WTC11 (cell line): Measurements from ENCODE around the gene MAGEB3. TPM values are rescaled to one million over a fixed set of nuclear protein-coding genes. Genes with fewer than 3 reads are reported as not detected.

Experiments used
- ATAC-seq: fragments of 200-7000 bp; cut with Tn5 transposase; 2 replicates; pipeline ENCODE4 v1.10.0; 2021; ENCODE audit warnings: mild to moderate bottlenecking, moderate library complexity
- CTCF ChIA-PET: fragments of 300-600 bp; sonication (Branson Sonifier 250); formaldehyde crosslinking; loops from one replicate; lab custom pipeline; 2021; ENCODE audit warnings: antibody characterized with exemption; lab: Charles Lee
- POLR2A ChIA-PET: fragments of 350-600 bp; sonication (Branson Sonifier 250); formaldehyde crosslinking; loops from one replicate; lab custom pipeline; 2021; ENCODE audit warnings: antibody characterized with exemption; lab: Charles Lee
- DNase-seq: peaks from one replicate; pipeline ENCODE4 v3.0.0; 2021; ENCODE audit warnings: low spot score
- H3K27ac Mint-ChIP-seq: 2 replicates; pipeline ENCODE4 v1.8.0; 2021; ENCODE audit warnings: mixed read lengths
- H3K27me3 Mint-ChIP-seq: 2 replicates; pipeline ENCODE4 v1.8.0; 2021; ENCODE audit warnings: low read depth, mild to moderate bottlenecking, moderate library complexity, mixed read lengths
- H3K36me3 Mint-ChIP-seq: 2 replicates; pipeline ENCODE4 v1.8.0; 2021; ENCODE audit warnings: mixed read lengths
- H3K4me1 Mint-ChIP-seq: 2 replicates; pipeline ENCODE4 v1.8.0; 2022; ENCODE audit warnings: mixed read lengths
- H3K4me3 Mint-ChIP-seq: 2 replicates; pipeline ENCODE4 v1.8.0; 2021; ENCODE audit warnings: mild to moderate bottlenecking, moderate library complexity, mixed read lengths
- H3K9me3 Mint-ChIP-seq: 2 replicates; pipeline ENCODE4 v1.8.0; 2021; ENCODE audit warnings: mixed read lengths
- GRHL2 ChIP-seq: fragments of 250-450 bp; sonication (Bioruptor Pico); IDR thresholded peaks from 2 replicates; pipeline ENCODE4 v1.8.0; 2022; ENCODE audit warnings: mild to moderate bottlenecking, moderate library complexity; ENCODE audit not compliant: insufficient replicate concordance, severe bottlenecking
- HMGA2 ChIP-seq: fragments of 250-450 bp; sonication (Bioruptor Pico); IDR thresholded peaks from 2 replicates; pipeline ENCODE4 v1.4.0; 2021; ENCODE audit warnings: mild to moderate bottlenecking, moderate library complexity
- NFATC4 ChIP-seq: fragments of 250-450 bp; sonication (Bioruptor Pico); IDR thresholded peaks from 2 replicates; pipeline ENCODE4 v1.9.0; 2021; ENCODE audit warnings: mild to moderate bottlenecking
- NFE2L1 ChIP-seq: sonication (generic); formaldehyde crosslinking; IDR thresholded peaks from 2 replicates; pipeline ENCODE4 v1.8.1; 2023; ENCODE audit warnings: missing genetic modification reagents
- NR1H2 ChIP-seq: sonication (generic); formaldehyde crosslinking; IDR thresholded peaks from 2 replicates; pipeline ENCODE4 v1.9.0; 2021; ENCODE audit warnings: mild to moderate bottlenecking, moderate library complexity, missing genetic modification reagents
- SOX15 ChIP-seq: fragments of 250-450 bp; sonication (Bioruptor Pico); IDR thresholded peaks from 2 replicates; pipeline ENCODE4 v1.9.0; 2021; ENCODE audit warnings: mild to moderate bottlenecking
- SP1 ChIP-seq: sonication (generic); formaldehyde crosslinking; conservative IDR thresholded peaks from 2 replicates; pipeline ENCODE4 v1.8.1; 2022; ENCODE audit warnings: missing genetic modification reagents
- TEAD4 ChIP-seq: sonication (generic); formaldehyde crosslinking; IDR thresholded peaks from 2 replicates; pipeline ENCODE4 v1.8.0; 2022; ENCODE audit warnings: mild to moderate bottlenecking, missing genetic modification reagents
- ZNF396 ChIP-seq: fragments of 250-450 bp; sonication (Bioruptor Pico); IDR thresholded peaks from 2 replicates; pipeline ENCODE4 v1.8.0; 2021; ENCODE audit warnings: mild to moderate bottlenecking, moderate library complexity, borderline replicate concordance
- ZNF416 ChIP-seq: fragments of 250-450 bp; sonication (Bioruptor Pico); IDR thresholded peaks from 2 replicates; pipeline ENCODE4 v1.9.0; 2021; ENCODE audit warnings: mild to moderate bottlenecking, inconsistent platforms
- total RNA-seq: library from RNA; stranded (reverse); gene quantifications from 3 replicates; pipeline ENCODE4 v1.2.3, GENCODE V29; 2021
- TF ChIP-seq, protein P1 (sequence below): sonication (generic); formaldehyde crosslinking; IDR thresholded peaks from 2 replicates; pipeline ENCODE4 v1.8.0; 2023; ENCODE audit warnings: missing genetic modification reagents, mild to moderate bottlenecking, borderline replicate concordance
- TF ChIP-seq, protein P2 (sequence below): sonication (generic); formaldehyde crosslinking; IDR thresholded peaks from 2 replicates; pipeline ENCODE4 v1.8.1; 2023; ENCODE audit warnings: mild to moderate bottlenecking, missing genetic modification reagents
- TF ChIP-seq, protein P3 (sequence below): sonication (generic); formaldehyde crosslinking; IDR thresholded peaks from 2 replicates; pipeline ENCODE4 v1.8.1; 2022; ENCODE audit warnings: mild to moderate bottlenecking, missing genetic modification reagents, moderate library complexity, borderline replicate concordance
- TF ChIP-seq, protein P4 (sequence below): sonication (generic); formaldehyde crosslinking; IDR thresholded peaks from 2 replicates; pipeline ENCODE4 v1.8.1; 2022; ENCODE audit warnings: low read depth, mild to moderate bottlenecking, moderate library complexity, missing genetic modification reagents, borderline replicate concordance
- TF ChIP-seq, protein P5 (sequence below): sonication (generic); formaldehyde crosslinking; IDR thresholded peaks from 2 replicates; pipeline ENCODE4 v1.8.1; 2022; ENCODE audit warnings: low read depth, missing genetic modification reagents, borderline replicate concordance

The MAGEB3 gene
- total RNA-seq, 1 experiment from 2014 or later, result 0.11 TPM

DNA sequence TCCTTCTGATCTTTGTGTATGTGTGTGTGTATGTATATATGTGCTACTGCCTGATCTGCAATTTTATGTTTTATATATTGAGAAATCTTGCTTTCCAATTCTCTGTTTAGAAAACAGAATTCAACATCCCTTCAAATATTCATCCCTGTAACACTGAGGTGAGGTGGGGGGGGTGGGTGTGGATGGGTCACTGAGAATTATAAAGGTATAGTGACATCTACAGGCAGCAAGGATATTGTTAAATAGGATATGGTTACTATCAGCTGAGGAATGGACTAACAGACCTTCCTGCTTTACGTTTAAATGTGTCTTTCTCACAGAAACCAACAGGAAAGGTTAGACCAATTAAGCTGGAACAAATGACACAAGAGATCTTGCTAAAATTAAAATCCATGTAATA lies 34.1 kb upstream of the MAGEB3 start (continued):
- TF ChIP-seq, protein P1, sequence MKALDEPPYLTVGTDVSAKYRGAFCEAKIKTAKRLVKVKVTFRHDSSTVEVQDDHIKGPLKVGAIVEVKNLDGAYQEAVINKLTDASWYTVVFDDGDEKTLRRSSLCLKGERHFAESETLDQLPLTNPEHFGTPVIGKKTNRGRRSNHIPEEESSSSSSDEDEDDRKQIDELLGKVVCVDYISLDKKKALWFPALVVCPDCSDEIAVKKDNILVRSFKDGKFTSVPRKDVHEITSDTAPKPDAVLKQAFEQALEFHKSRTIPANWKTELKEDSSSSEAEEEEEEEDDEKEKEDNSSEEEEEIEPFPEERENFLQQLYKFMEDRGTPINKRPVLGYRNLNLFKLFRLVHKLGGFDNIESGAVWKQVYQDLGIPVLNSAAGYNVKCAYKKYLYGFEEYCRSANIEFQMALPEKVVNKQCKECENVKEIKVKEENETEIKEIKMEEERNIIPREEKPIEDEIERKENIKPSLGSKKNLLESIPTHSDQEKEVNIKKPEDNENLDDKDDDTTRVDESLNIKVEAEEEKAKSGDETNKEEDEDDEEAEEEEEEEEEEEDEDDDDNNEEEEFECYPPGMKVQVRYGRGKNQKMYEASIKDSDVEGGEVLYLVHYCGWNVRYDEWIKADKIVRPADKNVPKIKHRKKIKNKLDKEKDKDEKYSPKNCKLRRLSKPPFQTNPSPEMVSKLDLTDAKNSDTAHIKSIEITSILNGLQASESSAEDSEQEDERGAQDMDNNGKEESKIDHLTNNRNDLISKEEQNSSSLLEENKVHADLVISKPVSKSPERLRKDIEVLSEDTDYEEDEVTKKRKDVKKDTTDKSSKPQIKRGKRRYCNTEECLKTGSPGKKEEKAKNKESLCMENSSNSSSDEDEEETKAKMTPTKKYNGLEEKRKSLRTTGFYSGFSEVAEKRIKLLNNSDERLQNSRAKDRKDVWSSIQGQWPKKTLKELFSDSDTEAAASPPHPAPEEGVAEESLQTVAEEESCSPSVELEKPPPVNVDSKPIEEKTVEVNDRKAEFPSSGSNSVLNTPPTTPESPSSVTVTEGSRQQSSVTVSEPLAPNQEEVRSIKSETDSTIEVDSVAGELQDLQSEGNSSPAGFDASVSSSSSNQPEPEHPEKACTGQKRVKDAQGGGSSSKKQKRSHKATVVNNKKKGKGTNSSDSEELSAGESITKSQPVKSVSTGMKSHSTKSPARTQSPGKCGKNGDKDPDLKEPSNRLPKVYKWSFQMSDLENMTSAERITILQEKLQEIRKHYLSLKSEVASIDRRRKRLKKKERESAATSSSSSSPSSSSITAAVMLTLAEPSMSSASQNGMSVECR (CRISPR knock-in tag), result no peak
- TF ChIP-seq ZNF396 (CRISPR knock-in tag), result no peak

DNA sequence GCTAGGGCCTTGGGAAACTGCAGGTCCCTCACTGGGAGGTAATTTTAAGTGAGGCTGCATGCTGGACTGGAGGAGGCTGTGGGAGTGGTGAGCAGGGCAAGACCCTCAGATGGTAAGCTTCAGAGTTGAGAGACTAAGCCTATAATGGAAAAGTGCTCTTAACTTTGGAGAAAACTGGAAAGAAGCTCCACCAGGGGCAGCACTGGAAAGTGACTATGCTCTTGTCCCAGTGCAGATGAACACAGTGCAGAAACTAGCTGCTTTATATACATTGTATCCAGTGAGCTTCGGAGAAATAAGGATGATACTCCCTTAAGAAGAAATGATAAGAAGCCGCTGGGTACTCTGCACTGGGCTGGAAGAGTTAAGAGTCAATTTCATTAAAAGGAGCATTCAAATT lies 18.3 kb upstream of the MAGEB3 start:
- Mint-ChIP-seq H3K4me3 (no peak overlapping the region), H3K36me3 (0 out of 2 replicates have a peak, but pooled peaks cover 2% of the 10 kb centered on the region), H3K9me3 (peaks cover 6% of the 10 kb centered on the region; the same call in 1 of the 2 replicates), H3K27ac (no peak overlapping the region), H3K27me3 (peaks cover 6% of the 10 kb centered on the region), H3K4me1 (peaks cover 2% of the 10 kb centered on the region; the same call in 1 of the 2 replicates)
- TF ChIP-seq GRHL2 (CRISPR knock-in tag) (no peak), NFATC4 (CRISPR knock-in tag) (no peak)
- TF ChIP-seq, protein P2, sequence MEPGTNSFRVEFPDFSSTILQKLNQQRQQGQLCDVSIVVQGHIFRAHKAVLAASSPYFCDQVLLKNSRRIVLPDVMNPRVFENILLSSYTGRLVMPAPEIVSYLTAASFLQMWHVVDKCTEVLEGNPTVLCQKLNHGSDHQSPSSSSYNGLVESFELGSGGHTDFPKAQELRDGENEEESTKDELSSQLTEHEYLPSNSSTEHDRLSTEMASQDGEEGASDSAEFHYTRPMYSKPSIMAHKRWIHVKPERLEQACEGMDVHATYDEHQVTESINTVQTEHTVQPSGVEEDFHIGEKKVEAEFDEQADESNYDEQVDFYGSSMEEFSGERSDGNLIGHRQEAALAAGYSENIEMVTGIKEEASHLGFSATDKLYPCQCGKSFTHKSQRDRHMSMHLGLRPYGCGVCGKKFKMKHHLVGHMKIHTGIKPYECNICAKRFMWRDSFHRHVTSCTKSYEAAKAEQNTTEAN (CRISPR knock-in tag), result no peak
- CTCF ChIA-PET, result no interaction called here
- DNase-seq, result no peak
- ATAC-seq, result no peak
- POLR2A ChIA-PET, result no interaction called here

DNA sequence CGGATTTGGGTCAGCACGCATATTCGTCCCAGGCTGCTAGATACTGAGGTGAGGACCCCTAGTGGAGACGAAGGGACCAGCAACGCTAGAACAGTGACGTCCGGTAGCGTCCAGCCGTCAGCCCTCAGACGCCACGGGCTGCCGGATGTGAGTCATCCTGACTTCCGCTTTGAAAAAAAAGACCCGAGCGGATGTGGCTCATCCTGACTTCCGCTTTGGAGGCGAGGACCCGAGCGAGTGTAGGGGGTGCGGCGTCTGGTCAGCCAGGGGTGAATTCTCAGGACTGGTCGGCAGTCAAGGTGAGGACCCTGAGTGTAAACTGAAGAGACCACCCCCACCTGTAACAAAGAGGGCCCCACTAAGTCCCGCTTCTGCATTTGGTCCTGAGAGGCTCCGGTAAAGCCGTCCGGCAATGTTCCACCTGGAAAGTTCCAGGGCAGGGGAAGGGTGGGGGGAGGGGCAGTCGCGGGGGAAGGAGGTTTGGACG lies 15.1 kb upstream of the MAGEB3 start, which contains the start of gene MAGEB2:
TSS of gene MAGEB2 (plus strand) at position 207 of the 487 bp plus-strand sequence. CDS start 3,018 bp downstream, outside the sequence.
- Mint-ChIP-seq H3K4me3 (no peak within 1 kb of the TSS), H3K36me3 (0 out of 2 replicates have a peak, but pooled peaks cover 2% of the 10 kb centered on the region), H3K27me3 (peaks cover 26% of the 10 kb centered on the region), H3K4me1 (peaks cover 16% of the 10 kb centered on the region), H3K9me3 (no peaks in the 10 kb centered on the region), H3K27ac (no peak within 1 kb of the TSS)
- CTCF ChIA-PET, result no interaction called here
- DNase-seq, result peak; percentile 29
- TF ChIP-seq SOX15 (CRISPR knock-in tag), result no peak
- TF ChIP-seq, protein P2 (CRISPR knock-in tag), result no peak
- no peak for TF ChIP-seq NR1H2 (CRISPR knock-in tag)
- TF ChIP-seq, protein P3, sequence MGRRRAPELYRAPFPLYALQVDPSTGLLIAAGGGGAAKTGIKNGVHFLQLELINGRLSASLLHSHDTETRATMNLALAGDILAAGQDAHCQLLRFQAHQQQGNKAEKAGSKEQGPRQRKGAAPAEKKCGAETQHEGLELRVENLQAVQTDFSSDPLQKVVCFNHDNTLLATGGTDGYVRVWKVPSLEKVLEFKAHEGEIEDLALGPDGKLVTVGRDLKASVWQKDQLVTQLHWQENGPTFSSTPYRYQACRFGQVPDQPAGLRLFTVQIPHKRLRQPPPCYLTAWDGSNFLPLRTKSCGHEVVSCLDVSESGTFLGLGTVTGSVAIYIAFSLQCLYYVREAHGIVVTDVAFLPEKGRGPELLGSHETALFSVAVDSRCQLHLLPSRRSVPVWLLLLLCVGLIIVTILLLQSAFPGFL (CRISPR knock-in tag), result no peak
- TF ChIP-seq, protein P4, sequence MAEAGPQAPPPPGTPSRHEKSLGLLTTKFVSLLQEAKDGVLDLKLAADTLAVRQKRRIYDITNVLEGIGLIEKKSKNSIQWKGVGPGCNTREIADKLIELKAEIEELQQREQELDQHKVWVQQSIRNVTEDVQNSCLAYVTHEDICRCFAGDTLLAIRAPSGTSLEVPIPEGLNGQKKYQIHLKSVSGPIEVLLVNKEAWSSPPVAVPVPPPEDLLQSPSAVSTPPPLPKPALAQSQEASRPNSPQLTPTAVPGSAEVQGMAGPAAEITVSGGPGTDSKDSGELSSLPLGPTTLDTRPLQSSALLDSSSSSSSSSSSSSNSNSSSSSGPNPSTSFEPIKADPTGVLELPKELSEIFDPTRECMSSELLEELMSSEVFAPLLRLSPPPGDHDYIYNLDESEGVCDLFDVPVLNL (CRISPR knock-in tag), result no peak
- no peak for TF ChIP-seq ZNF416
- TF ChIP-seq, protein P5, sequence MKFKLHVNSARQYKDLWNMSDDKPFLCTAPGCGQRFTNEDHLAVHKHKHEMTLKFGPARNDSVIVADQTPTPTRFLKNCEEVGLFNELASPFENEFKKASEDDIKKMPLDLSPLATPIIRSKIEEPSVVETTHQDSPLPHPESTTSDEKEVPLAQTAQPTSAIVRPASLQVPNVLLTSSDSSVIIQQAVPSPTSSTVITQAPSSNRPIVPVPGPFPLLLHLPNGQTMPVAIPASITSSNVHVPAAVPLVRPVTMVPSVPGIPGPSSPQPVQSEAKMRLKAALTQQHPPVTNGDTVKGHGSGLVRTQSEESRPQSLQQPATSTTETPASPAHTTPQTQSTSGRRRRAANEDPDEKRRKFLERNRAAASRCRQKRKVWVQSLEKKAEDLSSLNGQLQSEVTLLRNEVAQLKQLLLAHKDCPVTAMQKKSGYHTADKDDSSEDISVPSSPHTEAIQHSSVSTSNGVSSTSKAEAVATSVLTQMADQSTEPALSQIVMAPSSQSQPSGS (CRISPR knock-in tag), result no peak
- no peak for TF ChIP-seq HMGA2
- no peak for TF ChIP-seq SP1 (CRISPR knock-in tag)
- no peak for TF ChIP-seq NFE2L1
- TF ChIP-seq, protein P1 (CRISPR knock-in tag), result no peak
- TF ChIP-seq TEAD4 (CRISPR knock-in tag), result no peak
- peak; percentile 68 for ATAC-seq
- POLR2A ChIA-PET, result no interaction called here
